HG02870 (cell line): ENCODE measurements around the gene INHBB.

ENCODE experiments used
- ATAC-seq: cut with Tn5 transposase; IDR thresholded peaks from one replicate; pipeline ENCODE4 v1.9.1; 2021; ENCODE audit warnings: mild to moderate bottlenecking, moderate library complexity; ENCODE audit not compliant: unreplicated experiment

The INHBB gene

DNA sequence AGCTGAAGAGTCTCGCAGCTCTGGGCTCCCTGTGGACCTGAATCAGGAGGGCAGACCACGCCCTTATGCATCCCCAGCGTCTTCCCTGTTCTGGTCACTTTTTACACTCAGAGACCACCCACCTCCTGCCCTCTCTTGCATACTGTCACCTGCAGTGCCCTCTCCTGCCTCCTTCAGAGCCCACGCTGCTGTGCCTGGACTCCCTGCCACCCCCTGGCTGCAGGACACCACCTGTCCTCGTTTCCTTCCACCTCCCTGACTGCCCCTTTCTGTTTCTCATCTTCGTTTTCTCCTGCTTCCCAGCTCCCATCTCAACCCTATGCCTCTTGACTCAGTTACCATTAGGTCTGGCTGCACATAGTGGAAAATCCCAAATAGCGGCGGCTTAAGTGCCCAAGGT lies 9.2 kb upstream of the INHBB start:
- ATAC-seq: no peak

GRCh38 chr2:120338015-120338414 lies 7.9 kb upstream of the INHBB start:
- no peak for ATAC-seq

- no peak for ATAC-seq
These were observed 4.0 kb upstream of the INHBB start for GRCh38 chr2:120341977-120342376.

DNA sequence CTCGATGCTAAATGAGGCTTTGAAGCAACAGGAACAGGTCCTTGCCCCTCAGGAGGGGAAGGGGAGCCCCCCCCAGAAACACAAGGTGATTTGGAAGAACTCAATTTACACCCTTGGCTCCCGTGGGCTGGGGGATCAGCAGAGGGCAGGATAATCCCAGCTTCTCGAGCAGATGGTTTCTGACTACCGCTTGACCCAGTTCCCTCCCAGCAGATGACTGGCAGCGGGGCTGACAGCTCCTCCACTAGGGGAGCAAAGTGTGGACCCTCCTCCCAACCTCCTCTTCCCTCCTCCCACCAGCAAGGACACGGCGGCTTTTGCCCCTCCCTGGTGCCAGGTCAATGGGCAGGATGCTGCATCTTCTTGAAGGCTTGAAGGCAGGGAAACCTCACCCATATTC lies 3.5 kb upstream of the INHBB start:
- ATAC-seq: no peak

GRCh38 chr2:120343100-120343432 lies 2.9 kb upstream of the INHBB start:
- no peak for ATAC-seq

DNA sequence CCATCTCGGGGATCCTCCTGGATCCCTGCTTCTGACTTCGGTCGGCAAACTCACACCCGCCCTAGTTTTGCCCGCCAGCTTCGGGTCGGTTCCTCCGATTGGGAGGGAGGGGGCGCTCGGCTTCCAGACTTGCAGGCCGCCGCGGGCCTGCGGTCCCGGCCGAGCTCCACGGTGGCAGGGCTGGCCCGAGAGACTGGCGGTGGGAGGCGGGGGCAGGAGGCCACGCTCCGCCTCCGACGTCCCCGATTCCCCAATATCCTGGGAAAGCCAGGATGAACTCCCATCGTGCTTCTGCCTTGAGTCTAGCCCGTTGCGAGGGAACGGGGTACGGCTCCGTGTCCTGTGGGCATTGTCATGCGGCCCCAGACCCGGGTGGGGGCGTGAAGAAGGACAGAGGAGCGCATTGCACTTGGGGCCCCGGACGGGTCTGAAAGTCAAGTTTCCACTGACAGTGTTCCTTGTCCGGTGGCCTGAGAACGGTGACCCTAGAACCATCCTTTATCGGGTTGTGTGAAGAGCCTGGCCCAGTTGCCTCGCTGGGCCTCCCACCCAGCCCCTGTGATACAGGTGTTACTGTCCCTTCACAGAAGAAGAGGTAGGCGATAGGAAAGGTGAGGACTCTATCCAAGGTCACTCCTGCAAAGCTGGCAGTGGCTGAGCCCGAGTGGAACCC lies 2.4 kb upstream of the INHBB start:
- no peak for ATAC-seq

DNA sequence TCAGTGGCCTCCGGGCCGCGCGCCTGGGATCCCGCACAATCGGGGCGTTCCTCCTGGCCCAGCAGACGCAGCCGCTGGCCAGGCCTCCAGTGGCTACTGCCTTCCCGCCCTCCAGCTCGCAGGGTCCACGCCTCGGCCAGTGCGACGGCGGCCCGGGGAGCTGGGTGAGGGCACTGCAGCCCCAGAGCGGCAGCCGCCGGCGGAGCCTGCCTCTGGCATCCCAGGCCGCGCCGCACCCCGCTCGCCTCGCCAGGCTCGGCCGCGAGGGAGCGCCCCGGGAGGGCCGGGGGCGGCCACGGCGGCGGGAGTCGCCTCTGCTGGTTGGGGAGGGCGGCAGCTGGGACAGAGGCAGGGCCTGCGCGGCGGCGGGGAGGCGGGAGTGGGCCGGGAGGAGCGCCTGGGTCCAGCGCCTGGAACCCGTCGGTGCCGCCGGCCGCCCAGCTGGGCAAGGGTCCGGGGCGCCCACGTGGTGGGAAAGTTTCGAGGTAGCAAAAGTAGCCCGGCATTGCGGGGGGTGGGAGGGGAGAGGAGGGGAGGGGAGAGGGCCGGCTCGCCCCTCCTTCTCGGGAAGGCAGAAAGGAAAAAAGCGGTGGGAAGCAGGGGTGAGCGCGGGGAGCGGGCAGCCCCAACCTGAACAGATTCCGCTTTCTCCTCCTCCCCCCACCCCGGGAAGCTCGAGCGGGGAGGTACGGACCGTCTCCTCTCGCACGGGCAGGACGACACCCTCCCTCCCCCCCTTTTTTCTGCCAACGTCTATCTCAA lies 1.5 kb upstream of the INHBB start:
- no peak for ATAC-seq

- no peak for ATAC-seq
These were observed 857 bp upstream of the INHBB start for GRCh38 chr2:120344976-120345581.

DNA sequence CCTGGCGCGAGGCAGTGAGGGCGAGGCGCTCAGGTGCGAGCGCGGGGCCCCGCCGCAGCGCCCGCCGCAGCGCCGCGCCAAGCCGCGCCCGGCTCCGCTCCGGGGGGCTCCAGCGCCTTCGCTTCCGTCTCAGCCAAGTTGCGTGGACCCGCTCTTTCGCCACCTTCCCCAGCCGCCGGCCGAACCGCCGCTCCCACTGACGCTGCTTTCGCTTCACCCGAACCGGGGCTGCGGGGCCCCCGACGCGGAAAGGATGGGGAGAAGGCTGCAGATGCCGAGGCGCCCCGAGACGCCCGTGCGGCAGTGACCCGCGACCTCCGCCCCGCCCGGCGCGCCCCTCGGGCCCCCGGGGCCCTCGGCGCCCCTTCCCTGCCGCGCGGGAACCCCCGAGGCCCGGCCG lies 328 bp upstream of the INHBB start:
- ATAC-seq: no peak

DNA sequence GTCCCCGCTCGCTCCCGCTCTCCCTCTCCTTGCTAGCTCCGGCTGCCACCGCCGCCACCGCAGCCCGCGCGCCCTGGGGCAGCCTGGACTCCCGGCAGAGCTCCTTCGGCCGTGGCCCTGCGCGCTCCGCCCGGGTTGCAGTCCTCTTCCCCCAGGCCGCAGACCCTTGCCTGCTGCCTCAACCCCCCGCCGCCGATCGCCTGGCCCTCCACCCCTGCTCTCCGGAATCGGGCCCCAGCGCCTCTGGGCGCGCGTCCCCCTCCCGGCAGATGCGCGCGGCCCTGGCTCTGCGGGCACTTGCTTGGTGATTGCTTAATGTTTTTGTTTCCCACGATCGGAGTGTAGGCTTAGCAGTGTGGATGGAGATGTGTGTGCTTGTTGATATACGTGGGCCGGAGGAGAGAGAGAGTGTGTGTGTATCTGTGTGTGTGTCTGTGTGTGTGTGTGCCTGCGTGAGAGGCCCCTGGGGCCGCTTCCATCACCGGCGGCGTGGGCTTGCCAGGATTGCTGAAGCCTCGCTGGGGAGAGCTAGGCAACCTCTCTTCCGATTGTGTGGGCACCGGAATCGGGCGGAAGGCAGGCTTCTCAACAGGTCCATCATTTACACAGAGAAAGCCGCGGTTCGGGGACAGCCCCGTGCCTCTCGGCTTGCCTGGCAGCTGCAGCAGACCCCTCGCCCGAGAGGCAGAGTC lies 877 bp downstream of the INHBB start:
- no peak for ATAC-seq

GRCh38 chr2:120347396-120348060 lies 1.6 kb downstream of the INHBB start:
- no peak for ATAC-seq

DNA sequence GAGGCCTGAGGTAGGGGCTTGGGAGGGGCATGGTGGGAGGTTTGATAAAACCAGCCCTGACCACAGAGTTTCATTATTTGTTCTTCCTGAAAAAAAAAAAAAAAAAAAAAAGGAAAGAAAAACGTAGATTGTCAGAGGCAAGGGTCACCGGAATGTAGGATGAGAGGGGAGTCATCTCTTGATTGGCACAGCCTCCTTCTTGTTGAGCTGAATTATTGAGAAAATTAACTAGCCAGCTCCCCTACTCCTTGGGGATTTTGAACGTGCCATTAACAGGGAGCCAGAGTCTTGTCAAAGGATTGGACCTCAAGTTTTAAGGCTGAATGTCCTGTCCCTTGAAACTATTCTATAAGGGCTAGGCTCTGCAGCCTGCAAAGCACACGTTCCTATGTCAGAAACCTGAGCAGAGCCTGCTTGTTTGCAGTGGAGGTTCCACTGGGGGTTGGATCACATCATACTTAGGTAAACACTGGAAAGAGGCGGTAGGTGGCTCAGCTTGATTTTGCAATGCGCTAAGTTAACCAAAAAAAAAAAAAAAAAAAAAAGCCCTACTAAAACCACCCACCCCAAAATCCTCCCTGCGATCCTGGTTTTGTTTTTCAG lies 2.3 kb downstream of the INHBB start:
- no peak for ATAC-seq

DNA sequence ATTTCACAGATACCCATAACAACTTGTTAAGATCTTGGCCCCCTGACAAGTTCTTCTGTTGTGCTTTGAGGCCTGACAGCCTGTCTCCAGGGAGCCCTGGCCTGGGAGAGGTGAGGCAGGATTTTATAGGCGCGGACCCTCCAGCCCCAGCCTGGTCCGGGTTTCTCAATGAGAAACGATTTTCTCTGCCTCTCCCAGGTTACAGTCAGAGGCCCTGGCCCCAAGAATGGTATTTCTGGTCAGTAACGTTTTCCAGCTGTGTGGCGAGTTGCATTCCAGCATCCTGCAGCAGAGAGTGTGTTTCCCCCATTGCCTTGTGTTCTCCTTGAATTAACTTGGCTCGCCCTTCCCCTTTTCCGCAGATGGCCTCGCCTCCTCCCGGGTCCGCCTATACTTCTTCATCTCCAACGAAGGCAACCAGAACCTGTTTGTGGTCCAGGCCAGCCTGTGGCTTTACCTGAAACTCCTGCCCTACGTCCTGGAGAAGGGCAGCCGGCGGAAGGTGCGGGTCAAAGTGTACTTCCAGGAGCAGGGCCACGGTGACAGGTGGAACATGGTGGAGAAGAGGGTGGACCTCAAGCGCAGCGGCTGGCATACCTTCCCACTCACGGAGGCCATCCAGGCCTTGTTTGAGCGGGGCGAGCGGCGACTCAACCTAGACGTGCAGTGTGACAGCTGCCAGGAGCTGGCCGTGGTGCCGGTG lies 3.0 kb downstream of the INHBB start:
- ATAC-seq: no peak

GRCh38 chr2:120349440-120349921 lies 3.5 kb downstream of the INHBB start:
- no peak for ATAC-seq

GRCh38 chr2:120350080-120350479 lies 4.1 kb downstream of the INHBB start:
- ATAC-seq: no peak

DNA sequence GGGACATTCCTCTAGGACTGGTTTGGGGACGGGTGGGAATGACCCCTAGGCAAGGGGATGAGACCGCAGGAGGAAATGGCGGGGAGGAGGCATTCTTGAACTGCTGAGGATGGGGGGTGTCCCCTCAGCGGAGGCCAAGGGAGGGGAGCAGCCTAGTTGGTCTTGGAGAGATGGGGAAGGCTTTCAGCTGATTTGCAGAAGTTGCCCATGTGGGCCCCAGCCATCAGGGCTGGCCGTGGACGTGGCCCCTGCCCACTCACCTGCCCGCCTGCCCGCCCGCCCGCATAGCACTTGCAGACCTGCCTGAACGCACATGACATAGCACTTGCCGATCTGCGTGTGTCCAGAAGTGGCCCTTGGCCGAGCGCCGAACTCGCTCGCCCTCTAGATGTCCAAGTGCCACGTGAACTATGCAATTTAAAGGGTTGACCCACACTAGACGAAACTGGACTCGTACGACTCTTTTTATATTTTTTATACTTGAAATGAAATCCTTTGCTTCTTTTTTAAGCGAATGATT lies 4.9 kb downstream of the INHBB start:
- no peak for ATAC-seq

DNA sequence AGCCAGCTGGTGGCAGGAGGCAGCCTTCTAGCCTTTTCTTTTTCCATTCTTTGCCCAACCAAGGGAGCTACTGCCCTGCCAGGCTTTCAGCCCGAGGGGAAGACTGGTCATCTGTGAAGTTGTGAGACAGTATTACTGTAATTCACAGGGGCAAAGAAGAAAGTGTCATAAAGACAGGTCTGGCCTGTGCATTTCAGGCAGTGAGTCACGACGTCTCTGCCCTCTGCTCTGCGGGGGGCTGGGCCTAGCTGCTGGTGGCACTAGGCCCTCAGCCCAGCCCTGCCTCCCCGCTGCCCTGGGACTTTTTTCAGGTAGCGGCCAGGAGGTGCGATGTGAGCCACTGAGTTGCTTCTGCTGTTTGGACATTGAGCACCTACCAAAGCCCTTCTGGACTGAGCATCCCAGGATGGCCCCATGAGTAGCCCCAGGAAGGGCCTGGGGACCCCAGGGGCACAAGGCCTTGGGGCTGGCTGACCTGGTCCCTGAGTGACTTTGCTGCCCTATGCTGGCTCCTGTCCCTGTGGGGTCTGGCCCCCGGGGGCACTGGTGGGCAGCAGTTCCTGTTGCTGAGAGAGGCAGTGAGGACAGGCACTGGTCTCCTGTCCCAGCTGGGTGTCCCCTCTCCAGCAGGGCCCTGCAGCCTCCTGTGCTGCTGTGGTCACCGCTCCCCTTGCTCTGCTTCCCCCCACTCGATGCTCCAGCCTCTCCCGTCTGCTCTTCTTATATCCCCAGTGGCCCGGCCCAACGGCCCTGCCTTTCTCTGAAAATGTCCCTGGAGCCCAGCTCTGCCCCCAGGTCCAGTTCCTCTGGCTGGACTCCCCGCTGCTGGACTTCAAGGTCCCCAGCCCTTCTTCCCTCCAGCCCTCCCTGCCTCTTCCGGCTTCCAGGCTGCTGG lies 7.0 kb downstream of the INHBB start:
- no peak for ATAC-seq

- ATAC-seq: no peak
These were observed 7.6 kb downstream of the INHBB start for GRCh38 chr2:120353591-120353898.

- no peak for ATAC-seq
These were observed 8.0 kb downstream of the INHBB start for GRCh38 chr2:120353931-120354330.
